ENCODE measurements around the gene CCDC78.
A peak's percentile ranks its signal among the peaks of the same experiment; 100 is the strongest.

CCDC78 gene

DNA sequence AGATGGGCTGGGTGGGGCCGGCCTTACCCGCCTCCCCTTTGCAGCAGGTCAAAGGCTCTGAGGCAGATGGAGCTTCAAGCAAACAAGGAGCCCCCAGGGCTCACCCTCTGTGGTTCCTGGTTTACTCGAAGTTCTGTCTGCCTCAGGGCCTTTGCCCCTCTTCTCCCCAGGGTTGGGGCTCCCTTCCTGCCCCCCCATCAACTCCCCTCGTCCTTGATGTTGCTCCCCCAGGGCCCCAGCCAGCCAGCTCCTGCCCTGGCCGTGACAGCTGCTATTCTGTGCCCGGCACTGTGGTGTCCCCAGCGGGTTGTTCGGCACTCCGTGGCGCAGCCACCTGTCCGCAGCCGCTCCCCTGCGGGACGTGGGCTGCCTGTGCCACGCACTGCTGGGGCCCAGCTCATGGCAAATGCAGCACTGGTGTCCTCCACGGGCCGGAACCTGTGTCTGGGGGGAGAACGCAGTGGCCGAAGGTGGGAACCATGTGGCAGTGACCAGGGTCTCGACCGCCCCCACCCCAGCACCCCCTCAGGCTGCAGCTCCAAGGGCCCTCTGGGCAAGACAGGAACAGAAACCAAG lies 15.7 kb downstream of the CCDC78 start:
- DNase-seq (ENCODE audit: low read depth), result no peak

DNA sequence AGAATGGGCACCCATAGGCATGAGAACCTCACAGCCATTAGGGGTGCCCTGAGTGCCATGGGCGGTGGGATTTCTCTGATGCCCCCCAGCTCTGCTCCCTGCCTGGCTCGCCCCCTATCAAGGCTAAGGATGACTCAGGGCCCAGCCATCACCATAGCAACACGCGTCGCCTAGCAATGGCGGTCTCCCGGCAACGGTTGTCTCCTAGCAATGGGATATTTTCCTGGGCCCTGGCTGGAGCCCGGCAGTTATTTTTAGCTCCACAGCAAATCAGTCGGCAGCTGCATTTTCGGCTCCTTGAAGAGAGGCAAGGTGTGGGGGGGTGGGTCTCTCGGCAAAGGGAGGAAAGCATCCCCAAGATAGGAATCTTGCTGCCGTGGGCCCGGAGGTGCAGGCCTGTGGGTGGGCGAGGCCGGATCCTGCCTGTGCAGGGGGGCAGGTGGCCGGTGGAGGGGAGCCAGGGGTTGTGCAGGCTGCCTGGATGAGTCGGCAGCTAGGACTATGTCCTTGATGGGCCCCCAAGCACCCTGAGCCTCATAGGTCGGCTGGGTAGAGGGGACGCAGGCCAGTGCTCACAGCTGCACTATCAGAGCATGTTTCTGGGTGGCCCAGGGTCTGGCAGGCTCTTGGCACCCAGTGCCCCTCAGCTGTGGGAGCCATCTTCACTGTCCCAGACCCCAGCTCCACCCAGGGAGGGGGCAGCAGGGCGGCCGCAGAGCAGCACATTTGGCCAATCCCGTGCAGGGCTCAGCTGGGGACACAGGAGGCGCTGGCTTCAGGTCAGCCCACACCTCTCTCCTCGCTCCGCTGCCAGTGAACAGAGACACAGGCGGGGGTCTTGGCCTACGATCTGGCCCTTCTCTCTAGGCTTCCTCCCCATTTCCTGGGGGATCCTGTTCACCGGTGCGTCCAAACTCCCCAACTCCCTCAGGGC lies 16.4 kb downstream of the CCDC78 start:
- peak; percentile 40 for DNase-seq (ENCODE audit: low read depth)

DNA sequence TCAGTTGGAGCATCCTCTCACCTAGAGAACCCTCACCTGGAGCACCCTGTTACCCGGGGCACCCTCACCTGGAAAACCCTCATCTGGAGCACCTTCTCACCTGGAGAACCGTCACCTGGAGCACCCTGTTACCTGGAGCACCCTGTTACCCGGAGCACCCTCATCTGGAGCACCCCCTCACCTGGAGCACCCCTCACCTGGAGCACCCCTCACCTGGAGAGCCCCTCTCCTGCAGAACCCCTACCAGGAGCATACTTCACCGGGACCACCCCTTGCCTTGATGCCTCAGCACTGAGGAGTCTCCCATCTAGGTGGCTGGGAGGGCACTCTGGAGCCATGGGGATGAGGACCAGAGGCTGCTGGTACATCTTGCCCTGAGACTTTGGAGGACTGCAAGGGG lies 17.3 kb downstream of the CCDC78 start:
- DNase-seq (ENCODE audit: low read depth), result no peak

DNA sequence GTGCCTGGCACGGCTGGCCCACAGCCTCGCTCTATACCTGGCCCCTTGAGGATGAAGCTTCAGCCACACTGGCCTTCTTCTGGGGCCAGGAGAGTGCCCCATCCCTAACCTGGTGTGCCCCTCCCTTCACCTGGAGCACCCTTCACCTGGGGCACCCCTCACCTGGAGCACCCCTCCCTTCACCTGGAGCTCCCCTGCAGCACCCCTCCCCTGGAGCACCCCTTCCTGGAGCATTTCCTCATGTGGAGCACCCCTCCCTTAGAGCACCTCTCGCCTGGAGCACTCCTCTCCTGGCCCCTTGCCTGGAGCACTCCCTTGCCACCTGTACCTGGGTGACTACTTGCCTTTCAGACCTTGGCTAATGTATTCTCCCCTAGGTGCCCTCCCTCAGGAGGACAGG lies 18.2 kb downstream of the CCDC78 start:
- no peak for DNase-seq (ENCODE audit: low read depth)

DNA sequence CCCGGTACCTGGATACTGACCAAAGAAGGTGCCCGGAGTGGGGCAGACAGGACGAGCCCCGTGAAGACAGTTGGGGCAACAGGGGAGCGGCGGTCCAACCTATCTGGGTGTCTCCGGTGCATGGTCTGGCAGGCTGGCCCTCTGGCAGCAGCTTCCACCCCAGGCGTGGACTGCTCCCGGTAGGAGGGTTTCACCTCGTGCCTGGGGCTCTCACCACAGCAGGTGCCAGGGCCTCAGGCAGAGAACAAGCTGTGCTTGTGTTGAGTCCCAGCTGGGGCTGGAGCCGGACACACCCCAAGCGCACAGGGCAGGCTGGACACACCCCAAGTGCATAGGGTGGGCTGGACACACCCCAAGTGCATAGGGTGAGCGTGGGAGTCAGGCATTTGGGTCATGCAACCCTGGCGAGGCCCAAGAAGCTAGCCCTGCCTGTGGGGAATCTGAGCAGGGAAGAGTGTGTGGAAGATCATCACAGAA lies 19.1 kb downstream of the CCDC78 start:
- DNase-seq (ENCODE audit: low read depth), result no peak

DNA sequence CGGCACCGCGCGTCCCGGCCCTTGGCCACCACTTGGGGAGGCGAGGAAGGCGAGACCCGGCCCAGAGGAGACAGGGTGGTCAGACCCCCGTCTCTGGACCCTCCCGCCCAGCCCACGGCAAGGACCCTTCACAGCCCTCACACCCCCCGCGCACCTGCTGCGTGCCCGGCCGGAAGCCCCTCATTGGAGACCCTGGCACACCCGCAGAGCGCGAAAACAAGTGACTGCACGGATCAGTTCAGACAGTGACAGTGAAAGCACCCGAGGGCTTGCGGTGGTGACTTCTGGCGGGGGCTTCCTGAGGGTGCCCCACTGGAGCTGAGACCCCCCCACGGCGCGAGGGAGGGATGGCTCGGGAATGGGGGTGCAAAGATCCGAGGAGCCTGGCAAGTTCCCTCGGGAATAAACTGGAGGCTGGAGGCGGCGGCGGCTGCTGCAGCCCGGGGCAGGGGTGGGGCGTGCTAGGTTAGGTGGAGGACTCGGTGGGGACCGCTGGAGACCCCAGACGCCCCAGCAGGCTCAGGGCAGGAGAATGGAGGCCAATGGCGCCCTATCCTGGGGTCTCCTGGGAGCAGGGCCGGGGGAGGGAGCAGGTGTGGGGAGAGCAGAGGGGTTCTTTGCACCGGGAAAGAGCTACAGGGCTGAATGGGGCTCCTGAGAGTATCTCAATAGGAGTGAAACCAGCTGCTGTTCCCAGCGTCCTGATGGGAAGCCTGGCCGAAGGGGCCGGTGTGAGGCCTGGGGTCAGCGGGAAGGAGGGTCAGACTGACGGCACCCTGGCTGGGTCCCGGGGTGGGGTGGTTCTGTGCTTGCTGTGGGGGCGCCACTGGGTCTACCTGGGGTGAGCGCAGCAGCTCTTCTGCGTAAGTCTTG lies 19.8 kb downstream of the CCDC78 start:
- no peak for DNase-seq (ENCODE audit: low read depth)

DNA sequence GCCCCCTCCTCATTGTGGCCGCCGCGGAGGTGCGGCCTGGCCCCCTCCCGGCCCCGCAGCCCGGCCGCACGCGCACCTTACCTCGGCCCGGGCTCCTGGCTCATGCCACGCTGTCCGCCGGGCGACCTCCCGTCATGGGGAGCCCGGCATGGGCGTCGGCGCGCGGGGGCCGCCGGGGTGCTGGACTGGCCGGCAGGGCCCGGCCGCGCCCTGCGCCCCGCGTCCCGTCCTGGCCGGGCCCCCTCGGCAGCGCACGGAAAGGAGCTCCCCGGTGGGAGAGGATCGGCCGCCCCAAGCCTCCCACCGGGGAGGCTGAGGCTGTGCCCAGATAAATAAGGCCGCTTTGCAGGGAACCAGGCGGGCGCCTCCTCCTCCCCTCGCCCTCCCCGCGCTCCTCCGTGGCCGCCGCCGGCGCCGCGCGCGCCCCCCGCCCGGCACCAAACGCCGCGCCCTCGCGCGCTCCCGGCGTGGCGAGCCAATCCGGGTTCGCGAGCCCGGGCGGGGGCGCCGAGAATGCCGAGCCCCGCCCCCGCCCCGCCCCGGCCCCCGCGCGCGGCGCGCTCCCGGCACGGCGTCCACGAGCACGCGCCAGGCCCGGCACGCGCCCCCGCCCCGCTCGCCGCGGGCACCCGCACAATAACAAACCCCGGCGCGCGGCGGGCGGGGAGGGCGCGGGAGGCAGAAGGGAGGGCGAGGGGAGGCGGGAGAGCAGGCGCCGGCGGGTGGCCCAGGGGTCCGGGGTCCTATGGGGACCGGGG lies 20.6 kb downstream of the CCDC78 start, which contains the start of gene FBXL16:
FBXL16 (minus strand) TSS at position 371 of the 758 bp plus-strand sequence. CDS start 8,396 bp downstream, outside the sequence.
- DNase-seq (ENCODE audit: low read depth), result no peak

DNA sequence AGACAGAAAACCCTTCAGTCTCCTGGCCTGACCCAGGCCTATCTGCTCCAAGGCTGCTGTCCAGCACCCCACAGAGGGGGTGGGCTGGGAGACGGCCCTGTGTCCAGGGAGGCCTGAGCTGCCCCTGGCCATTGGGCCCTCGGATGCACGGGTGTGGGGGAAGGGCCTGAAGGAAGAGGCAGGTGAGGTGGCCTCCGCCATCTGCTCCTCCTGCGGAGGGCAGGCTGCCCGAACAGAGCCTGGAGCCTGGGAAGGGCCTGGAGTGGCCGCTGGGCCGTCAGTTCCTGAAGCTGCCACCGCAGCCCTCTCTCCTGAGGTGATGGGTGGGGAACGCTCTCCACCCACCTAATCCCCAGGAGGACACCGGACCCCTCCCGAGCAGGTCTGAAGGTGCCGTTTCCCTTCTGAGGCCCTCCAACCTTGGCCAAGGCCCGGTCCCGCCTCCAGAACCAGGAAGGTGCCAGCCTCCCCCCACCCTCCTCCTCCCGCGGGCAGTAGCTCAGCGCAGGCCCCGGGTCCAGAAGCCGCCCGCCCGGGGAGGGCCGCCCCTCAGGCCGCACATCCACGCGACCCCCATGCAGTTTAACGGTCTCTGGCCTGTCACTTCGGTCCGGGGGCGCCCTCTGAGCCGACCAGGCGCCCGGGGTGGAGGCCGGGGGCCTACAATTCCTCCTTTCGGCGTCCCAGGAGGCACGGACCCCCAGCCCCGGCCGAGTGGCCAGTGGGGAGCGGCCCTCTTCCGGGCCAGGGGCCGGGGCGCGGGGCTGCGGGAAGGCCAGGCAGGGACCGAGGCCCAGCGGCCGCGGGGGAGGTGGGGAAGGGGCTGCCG lies 21.5 kb downstream of the CCDC78 start:
- DNase-seq (ENCODE audit: low read depth), result no peak

DNA sequence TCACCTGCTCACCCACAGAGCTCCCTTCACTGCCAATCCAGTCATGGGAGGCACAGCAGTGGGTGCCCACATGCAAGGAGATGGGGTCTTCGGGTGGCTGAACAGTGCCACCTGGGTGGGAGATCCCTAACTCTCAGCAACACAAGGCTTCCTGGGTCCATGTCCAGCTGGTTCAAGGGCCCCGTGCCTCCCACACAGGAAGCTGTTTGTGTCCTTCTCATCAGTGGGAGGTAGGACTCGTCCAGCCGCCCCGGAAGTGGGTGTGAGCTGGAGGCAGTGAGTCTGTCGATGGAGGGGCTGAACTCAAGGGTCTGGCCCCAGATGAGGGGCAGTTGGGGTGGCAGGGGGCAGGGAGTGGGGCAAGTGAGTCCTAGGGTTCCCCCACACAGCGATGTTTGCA lies 22.2 kb downstream of the CCDC78 start:
- no peak for DNase-seq (ENCODE audit: low read depth)

DNA sequence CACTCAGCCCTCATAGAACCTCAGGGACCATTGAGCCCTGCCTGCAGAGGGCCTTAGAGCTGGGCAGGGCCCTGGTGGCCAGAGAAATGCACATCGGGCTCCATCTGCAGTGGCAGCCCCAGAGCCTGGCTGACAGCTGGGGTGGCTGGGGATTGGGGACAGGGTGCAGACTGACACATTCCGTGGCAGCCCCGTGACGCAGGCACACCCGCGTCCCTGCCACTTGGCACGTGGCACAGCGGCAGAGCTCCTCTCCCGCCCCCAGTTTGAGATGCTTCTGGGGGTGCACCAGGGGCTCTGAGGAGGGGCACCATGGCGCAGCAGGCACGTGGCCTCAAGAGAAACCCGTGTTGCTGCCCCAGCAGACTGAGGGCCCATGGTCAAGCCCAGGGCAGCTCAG lies 22.8 kb downstream of the CCDC78 start:
- DNase-seq (ENCODE audit: low read depth), result no peak

DNA sequence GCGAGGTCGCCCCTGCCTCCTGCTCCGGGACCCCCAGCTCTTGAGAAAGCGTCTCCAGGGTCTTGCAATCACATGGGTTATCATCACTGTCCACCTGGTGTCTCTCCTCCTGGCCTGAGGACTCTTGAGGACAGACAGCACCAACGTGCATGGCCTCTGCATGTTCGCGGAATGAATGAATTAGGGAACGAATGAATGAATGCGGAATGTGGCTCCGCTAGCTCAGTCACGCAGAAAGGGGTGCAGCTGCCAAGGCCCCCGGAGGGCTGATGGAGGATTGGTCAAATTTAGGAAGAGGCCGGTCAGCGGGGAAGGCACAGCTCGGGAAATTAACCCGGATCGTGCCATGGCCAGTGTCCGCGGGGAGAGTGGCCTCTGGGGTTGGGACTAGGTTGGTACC lies 23.9 kb downstream of the CCDC78 start:
- no peak for DNase-seq (ENCODE audit: low read depth)

DNA sequence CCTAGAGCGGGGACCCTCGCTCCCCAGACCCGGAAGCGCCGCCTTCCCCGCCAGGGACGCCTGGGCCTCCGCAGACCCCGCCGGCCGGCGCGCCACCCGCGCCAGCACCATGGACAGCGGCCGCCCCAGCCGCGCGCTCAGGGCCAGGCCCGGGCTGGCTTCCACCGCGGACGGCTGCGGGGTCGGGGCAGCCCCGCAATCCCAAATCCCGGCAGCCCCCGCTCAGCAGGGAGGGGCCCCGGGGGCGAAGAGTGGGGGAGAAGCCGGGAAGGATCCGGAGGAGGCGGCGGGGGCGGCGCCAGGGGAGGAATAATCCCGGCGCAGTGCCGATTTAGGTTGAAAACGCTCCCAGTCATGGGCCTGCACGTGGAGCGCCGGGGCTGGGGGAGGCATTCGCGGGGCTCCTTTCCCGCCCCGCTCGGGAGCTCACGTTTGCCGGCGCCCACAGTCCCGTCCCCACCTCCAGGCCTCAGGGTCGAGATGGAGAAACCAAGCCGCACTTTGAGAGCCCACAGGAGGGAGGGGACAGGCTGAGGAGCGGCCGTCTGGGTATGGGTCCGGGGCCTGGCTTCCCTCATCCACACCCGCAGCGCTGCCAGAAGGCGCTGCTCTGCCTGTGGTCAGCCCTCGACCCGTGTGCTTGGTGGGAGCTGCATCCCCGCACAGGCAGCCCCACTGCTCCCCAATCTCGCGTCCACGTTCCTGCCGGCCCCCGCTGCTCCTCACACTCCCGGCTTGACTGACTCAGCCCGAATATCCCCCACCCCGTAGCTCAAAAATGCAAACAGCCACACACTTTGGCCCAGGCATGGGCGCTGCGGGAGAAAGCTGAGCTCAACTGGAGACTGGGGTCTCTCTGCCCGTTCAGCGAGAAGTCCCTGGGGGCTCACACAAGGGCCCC lies 25.3 kb downstream of the CCDC78 start:
- DNase-seq (ENCODE audit: low read depth), result no peak

DNA sequence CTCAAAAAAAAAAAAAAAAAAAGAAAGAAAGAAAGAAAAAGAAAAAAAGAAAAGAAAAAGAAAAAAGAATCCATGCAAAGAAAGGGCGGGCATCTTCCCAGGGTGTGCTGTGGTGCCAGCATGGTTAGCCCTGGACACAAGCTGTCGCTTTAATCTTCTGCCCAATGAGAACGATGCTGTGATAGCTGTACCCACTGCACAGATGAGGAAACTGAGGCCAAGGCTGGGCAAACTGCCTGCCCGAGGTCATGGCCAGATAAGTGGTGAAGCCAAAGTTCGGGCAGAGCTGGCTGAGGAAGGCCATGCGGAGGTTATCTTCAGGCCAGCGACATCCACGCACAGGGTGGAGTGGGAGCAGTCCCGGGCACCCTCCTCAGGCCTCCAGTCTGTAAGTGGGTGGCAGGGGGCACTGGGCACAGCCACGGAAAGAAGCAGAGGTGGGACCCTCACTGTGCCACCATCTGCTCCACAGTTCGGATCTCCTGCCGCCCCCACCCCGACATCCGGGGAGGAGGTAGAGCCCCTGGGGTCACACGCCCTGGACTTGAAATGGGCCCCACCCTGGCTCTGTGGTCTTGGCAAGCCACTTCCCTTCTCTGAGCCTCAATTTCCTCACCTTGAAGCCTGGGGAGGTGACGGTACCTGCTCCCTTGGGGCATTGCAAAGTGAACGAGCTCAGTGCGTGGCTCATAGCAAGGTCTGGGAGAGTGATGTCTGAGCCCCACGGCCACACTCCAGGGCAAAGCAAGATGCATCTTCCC lies 27.2 kb downstream of the CCDC78 start:
- no peak for DNase-seq (ENCODE audit: low read depth)

DNA sequence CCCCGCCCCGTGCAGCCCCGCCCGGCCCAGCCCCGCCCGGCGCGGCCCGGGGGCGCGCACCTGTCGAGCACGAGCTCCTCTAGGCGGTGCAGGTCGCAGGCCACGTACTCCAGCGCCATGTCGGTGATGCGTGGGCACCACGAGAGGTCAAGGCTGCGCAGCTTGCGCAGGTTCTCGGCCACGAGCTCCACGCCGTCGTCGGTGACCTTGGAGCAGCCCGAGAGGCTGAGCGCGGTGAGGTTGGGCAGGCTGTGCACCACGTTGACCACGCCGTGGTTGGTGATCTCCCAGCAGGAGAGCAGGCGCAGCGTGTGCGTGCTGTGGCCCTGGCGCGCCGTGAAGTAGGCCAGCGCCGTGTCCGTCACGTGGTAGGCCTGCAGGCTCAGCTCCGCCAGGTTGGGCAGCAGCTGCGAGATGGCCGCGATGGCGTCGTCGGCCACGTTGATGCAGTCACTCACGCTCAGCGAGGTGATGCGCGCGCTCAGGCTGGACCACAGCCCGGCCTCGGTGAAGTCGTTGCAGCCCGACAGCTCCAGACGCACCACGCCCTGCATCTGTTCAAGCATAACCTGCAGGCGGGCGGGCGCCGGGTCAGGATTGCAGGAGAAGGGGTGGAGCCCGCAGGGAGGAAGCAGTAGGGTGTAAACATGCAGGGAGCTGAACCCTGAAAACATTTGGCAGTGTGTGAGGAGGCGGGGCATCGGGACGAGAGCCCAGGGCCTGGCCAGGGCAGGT lies 30.7 kb downstream of the CCDC78 start:
- no peak for DNase-seq (ENCODE audit: low read depth)

DNA sequence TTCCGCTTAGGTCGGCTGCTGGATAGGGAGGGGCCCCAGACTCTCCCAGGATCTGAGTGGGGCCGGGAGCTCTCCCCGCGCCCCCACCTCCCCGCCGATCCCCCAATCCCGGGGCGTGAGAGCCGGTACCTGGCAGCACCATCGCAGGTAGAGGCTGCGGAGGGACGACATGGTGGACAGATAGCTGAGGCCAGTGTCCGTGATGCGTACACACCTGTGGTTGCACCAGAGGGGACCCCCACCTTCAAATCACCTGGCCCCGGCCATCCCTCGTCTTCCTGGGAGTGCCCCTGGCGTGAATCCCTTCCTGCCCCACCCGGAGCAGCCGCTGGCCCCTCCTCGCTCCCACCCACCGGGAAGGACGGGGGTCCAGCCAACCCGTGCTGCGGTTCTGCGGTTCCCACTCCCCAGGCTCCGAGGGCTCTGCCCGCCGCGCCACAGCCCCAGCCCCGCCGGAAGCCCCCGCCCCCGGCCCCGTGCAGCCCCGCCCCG lies 31.3 kb downstream of the CCDC78 start:
- DNase-seq (ENCODE audit: low read depth), result no peak

DNA sequence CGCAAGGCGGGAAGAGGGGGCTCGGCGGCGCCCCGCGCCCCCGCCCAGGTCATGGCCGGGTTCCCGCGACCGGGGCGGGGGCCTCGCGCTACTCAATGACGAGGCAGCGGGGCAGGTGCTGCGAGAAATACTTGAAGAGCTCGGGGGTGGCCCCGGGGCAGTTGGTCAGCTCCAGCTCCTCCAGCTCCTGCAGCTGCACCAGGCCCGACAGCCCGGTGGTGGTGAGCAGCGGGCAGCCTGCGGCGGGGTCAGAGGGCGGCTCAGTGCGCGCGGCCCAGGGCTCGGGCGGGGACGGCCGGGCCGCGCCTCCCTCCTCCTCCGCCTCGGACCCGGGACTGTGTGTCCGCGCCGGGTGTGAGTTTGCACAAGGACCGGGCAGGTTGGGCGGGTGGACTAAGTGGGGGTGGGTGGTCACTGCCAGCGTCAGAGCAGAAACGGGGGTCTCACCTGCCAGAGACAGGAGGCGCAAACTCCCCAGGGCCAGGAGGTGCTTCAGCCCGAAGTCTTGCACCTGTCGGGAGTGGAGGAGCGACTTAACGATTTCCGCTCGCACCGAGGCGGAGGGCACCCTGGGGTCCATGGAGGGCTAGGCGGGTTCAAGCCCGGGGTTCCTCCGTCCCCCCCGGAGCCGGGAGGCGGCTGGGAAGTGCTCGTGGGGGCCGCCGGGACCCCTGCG lies 31.9 kb downstream of the CCDC78 start:
- DNase-seq (ENCODE audit: low read depth), result no peak

DNA sequence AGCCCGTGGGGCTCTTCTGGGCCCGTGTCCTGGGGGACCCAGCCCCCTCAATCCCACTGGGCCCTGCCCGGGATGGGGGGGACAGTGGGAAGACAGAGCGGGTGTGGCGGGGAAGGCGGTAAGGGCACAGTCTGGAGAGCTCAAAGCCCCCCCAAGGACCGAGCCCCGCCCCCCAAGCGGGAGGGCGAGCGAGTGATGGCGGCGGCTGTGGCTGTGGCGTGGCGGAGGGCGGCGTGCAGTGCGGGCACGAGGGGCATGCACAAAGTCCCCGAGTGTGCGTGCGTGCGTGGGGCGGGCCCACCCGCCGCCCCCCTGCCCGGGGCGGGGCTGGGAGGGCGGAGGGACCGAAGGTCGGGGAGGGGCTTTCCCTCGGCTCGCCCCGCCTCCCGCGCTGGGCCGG lies 32.5 kb downstream of the CCDC78 start:
- no peak for DNase-seq (ENCODE audit: low read depth)
